ENCODE measurements around the gene JTB.

DNA sequence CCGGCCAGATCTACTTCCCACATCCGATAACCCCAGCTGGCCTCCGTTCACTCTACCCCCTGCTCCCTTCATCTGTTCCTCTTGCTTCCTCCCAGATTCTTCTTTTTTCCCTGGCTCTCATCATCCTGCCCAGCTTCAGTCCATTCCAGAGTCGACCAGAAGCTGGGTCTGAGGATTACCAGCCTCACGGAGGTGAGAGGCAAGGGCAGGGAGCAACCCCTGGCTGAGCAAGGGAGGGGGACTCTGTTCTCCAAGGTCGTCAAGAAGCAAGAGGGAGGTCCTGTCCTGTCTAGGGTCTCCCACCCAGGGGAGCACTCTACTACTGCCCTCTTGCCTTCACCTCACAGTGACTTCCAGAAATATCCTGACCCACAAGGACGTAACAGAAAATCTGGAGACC, 3.9 kb downstream of the JTB start:
- TF ChIP-seq, protein P1, sequence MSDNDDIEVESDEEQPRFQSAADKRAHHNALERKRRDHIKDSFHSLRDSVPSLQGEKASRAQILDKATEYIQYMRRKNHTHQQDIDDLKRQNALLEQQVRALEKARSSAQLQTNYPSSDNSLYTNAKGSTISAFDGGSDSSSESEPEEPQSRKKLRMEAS (IDR thresholded peaks at IDR 0.05), result no peak
- TF ChIP-seq CEBPB (IDR thresholded peaks at IDR 0.05) (no peak), EP300 (IDR thresholded peaks at IDR 0.05; ENCODE audit: borderline replicate concordance) (no peak)
